CD14-positive monocyte (primary cell): Measurements from ENCODE around the gene MARK4. TPM values are rescaled to one million over a fixed set of nuclear protein-coding genes. Genes with fewer than 3 reads are reported as not detected.

ENCODE experiments used
- DNase-seq, 3 donors: peaks; one replicate each; pipeline ENCODE4 v3.0.0-alpha.2; 2011 to 2022
- H2AFZ ChIP-seq: 2 replicates; pipeline ENCODE4 v1.6.0; 2012; ENCODE audit warnings: mild to moderate bottlenecking, low read depth, low read length, inconsistent platforms; ENCODE audit not compliant: insufficient read depth, poor library complexity, severe bottlenecking
- H3K27ac ChIP-seq, 2 donors: 1 replicate in 1 of 2; 2 replicates in 1 of 2; pipeline ENCODE4 v1.5.1; 2012 to 2013; ENCODE audit warnings: low read length in 2 of 2, control low read depth in 1 of 2, inconsistent platforms in 1 of 2, low read depth in 1 of 2, mild to moderate bottlenecking in 1 of 2
- H3K27me3 ChIP-seq, 2 donors: one replicate each; pipeline versions ENCODE4 v1.6.0 to v1.6.1; 2011 to 2013; ENCODE audit warnings: low read length in 2 of 2; ENCODE audit not compliant: control insufficient read depth in 2 of 2, insufficient read depth in 2 of 2
- H3K36me3 ChIP-seq, 2 donors: replicated peaks in 1 of 2; 1 replicate in 1 of 2; 2 replicates in 1 of 2; pipeline versions ENCODE4 v1.5.1 to v1.6.1; 2012 to 2013; ENCODE audit warnings: low read length in 2 of 2, control low read depth in 1 of 2, inconsistent platforms in 1 of 2, mild to moderate bottlenecking in 1 of 2; ENCODE audit not compliant: insufficient read depth in 2 of 2, control insufficient read depth in 1 of 2
- H3K4me1 ChIP-seq, 2 donors: 1 replicate in 1 of 2; 2 replicates in 1 of 2; pipeline versions ENCODE4 v1.5.1 to v1.6.1; 2012 to 2013; ENCODE audit warnings: low read length in 2 of 2, control low read depth in 1 of 2, inconsistent platforms in 1 of 2, mild to moderate bottlenecking in 1 of 2, moderate library complexity in 1 of 2; ENCODE audit not compliant: insufficient read depth in 2 of 2, control insufficient read depth in 1 of 2
- H3K4me2 ChIP-seq: replicated peaks from 2 replicates; pipeline ENCODE3; 2012; ENCODE audit warnings: low read length, moderate library complexity, mild to moderate bottlenecking; ENCODE audit not compliant: poor library complexity, severe bottlenecking; ENCODE audit errors: extremely low read depth
- H3K4me3 ChIP-seq, 3 experiments: fragments of 200-600 bp in 1 of 3; sonication (generic) in 1 of 3; replicated peaks in 1 of 3; 1 replicate in 2 of 3; 2 replicates in 1 of 3; pipeline ENCODE4 v1.5.1; 2011 to 2013; ENCODE audit warnings: low read length in 3 of 3, mild to moderate bottlenecking in 3 of 3, control low read depth in 2 of 3, low read depth in 2 of 3, inconsistent platforms in 1 of 3, moderate library complexity in 1 of 3
- H3K79me2 ChIP-seq: 2 replicates; pipeline ENCODE4 v1.6.0; 2012; ENCODE audit warnings: mild to moderate bottlenecking, control low read depth, inconsistent platforms, low read length, moderate library complexity; ENCODE audit not compliant: insufficient read depth
- H3K9ac ChIP-seq: 2 replicates; pipeline ENCODE4 v1.6.0; 2017; ENCODE audit warnings: low read length, mild to moderate bottlenecking; ENCODE audit not compliant: insufficient read depth, poor library complexity, severe bottlenecking
- H3K9me3 ChIP-seq, 2 donors: replicated peaks in 1 of 2; 1 replicate in 1 of 2; 2 replicates in 1 of 2; pipeline versions ENCODE4 v1.5.1 to v1.6.1; 2012 to 2013; ENCODE audit warnings: low read length in 2 of 2, control low read depth in 1 of 2; ENCODE audit not compliant: control insufficient read depth in 1 of 2, insufficient read depth in 1 of 2
- H4K20me1 ChIP-seq: 2 replicates; pipeline ENCODE4 v1.6.0; 2012; ENCODE audit warnings: mild to moderate bottlenecking, low read length, control low read depth, moderate library complexity; ENCODE audit not compliant: insufficient read depth
- H3K27ac Mint-ChIP-seq, 7 donors: one replicate each; pipeline ENCODE4 v1.8.0; 2020; ENCODE audit warnings: mild to moderate bottlenecking in 7 of 7, mixed read lengths in 7 of 7, moderate library complexity in 6 of 7, inconsistent platforms in 2 of 7
- H3K27me3 Mint-ChIP-seq, 3 donors: one replicate each; pipeline ENCODE4 v1.8.0; 2021 to 2022; ENCODE audit warnings: low read depth in 3 of 3, mild to moderate bottlenecking in 3 of 3, mixed read lengths in 3 of 3, moderate library complexity in 3 of 3, inconsistent platforms in 1 of 3
- H3K36me3 Mint-ChIP-seq, 2 donors: one replicate each; pipeline ENCODE4 v1.8.0; 2020; ENCODE audit warnings: mixed read lengths in 2 of 2, inconsistent platforms in 1 of 2, mild to moderate bottlenecking in 1 of 2
- H3K4me1 Mint-ChIP-seq: one replicate; pipeline ENCODE4 v1.8.0; 2020; ENCODE audit warnings: mild to moderate bottlenecking, mixed read lengths
- H3K4me3 Mint-ChIP-seq, 2 donors: one replicate each; pipeline ENCODE4 v1.8.0; 2020; ENCODE audit warnings: mild to moderate bottlenecking in 2 of 2, mixed read lengths in 2 of 2, moderate library complexity in 1 of 2
- H3K9me3 Mint-ChIP-seq, 7 donors: one replicate each; pipeline ENCODE4 v1.8.0; 2020 to 2022; ENCODE audit warnings: mixed read lengths in 7 of 7, mild to moderate bottlenecking in 6 of 7, moderate library complexity in 6 of 7, inconsistent platforms in 2 of 7
- WGBS: methylation state at CpG from one replicate; pipeline ENCODE4 v1.1.5; 2013; ENCODE audit warnings: missing lambda C conversion rate; ENCODE audit not compliant: insufficient coverage; 5-methylcytosine and 5-hydroxymethylcytosine counted together
- intact Hi-C, 2 donors: fragments of 100-400 bp; cut with micrococcal nuclease; formaldehyde crosslinking; loops; one replicate each; pipeline versions ENCODE4 v1.15.0 to v1.15.1; 2023
- polyA plus RNA-seq, 3 donors: library from polyadenylated mRNA; depleted of rRNA in 1 of 3; unstranded in 2 of 3; stranded (reverse) in 1 of 3; fragments of 300-500 nt in 2 of 3; fragments of >200 nt in 1 of 3; fragmentation: Illumina TruSeq in 2 of 3; gene quantifications; 1 replicate in 2 of 3; 2 replicates in 1 of 3; pipeline ENCODE4 v1.2.3, GENCODE V29; 2012 to 2021
- TF ChIP-seq, protein P1 (sequence below): fragments of 200-600 bp; IDR thresholded peaks from one replicate; pipeline ENCODE4 v1.8.0; 2022; ENCODE audit warnings: antibody characterized with exemption, mild to moderate bottlenecking

MARK4 gene
- polyA plus RNA-seq, 3 donors: 0.59 to 18.4 (median 0.69) TPM

- peaks cover 0 to 2% of the 10 kb centered on the region in 2 donors for H3K27me3 ChIP-seq
- peaks cover 12 to 20% (median 14%) of the 10 kb centered on the region in 3 donors for H3K27me3 Mint-ChIP-seq
- no peak within 1 kb of the TSS for H3K4me3 ChIP-seq
- H3K27ac Mint-ChIP-seq: peak within 1 kb of the TSS in 3 of 7 donors; percentile 2 to 63 (median 17)
- no peak within 1 kb of the TSS for H3K9ac ChIP-seq
- peak within 1 kb of the TSS in 1 of 2 donors; percentile 31 for H3K4me3 Mint-ChIP-seq
- H3K4me1 Mint-ChIP-seq: peaks cover 18% of the 10 kb centered on the region
- H3K36me3 ChIP-seq: no peaks in the 10 kb centered on the region
- intact Hi-C loops: no loop called here
- peaks cover 9 to 11% of the 10 kb centered on the region in 2 donors for H3K4me1 ChIP-seq
- TF ChIP-seq, protein P1, sequence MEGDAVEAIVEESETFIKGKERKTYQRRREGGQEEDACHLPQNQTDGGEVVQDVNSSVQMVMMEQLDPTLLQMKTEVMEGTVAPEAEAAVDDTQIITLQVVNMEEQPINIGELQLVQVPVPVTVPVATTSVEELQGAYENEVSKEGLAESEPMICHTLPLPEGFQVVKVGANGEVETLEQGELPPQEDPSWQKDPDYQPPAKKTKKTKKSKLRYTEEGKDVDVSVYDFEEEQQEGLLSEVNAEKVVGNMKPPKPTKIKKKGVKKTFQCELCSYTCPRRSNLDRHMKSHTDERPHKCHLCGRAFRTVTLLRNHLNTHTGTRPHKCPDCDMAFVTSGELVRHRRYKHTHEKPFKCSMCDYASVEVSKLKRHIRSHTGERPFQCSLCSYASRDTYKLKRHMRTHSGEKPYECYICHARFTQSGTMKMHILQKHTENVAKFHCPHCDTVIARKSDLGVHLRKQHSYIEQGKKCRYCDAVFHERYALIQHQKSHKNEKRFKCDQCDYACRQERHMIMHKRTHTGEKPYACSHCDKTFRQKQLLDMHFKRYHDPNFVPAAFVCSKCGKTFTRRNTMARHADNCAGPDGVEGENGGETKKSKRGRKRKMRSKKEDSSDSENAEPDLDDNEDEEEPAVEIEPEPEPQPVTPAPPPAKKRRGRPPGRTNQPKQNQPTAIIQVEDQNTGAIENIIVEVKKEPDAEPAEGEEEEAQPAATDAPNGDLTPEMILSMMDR: no peak
- H3K79me2 ChIP-seq: no peaks in the 10 kb centered on the region
- 83% methylated on average over 13 of the region's 17 CpGs for WGBS
- DNase-seq: no peak
- H3K9me3 Mint-ChIP-seq: peaks cover 0 to 2% (median 0%) of the 10 kb centered on the region in 7 donors
- no peak within 1 kb of the TSS for H3K27ac ChIP-seq
- no peak within 1 kb of the TSS for H2AFZ ChIP-seq
- no peak within 1 kb of the TSS for H3K4me2 ChIP-seq
- no peaks in the 10 kb centered on the region for H4K20me1 ChIP-seq
- no peaks in the 10 kb centered on the region for H3K9me3 ChIP-seq
- H3K36me3 Mint-ChIP-seq: no peaks in the 10 kb centered on the region
Observed at GRCh38 chr19:45245334-45245787, 5.7 kb upstream of the MARK4 start, which contains the start of gene EXOC3L2. Gene EXOC3L2, minus strand, starts transcription at chr19:45245407. Its CDS starts 6,362 bp downstream, at chr19:45239045.

DNA sequence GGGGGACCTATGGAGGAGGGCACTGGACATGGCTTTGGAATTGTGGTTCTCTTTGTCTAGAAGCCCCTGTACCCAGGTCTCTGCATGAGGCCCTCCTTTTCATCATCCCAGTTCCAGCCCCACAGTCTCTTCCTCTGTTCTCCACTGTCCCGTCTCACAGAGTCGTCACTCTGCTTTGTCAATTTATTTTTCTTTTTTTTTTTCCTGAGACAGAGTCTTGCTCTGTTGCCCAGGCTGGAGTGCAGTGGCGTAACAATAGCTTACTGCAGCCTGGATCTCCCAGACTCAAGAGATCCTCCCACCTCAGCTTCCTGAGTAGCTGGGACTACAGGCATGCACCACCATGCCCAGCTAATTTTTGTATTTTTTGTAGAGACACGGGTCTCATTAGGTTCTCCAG, 5.2 kb upstream of the MARK4 start:
- 74% methylated on average over 3 of the region's 4 CpGs for WGBS
- Mint-ChIP-seq H3K4me1 (peaks cover 21% of the 10 kb centered on the region), H3K27me3 (peaks cover 12 to 20% (median 14%) of the 10 kb centered on the region in 3 donors), H3K27ac (peak overlapping the region in 1 of 7 donors; percentile 63), H3K36me3 (no peaks in the 10 kb centered on the region), H3K4me3 (no peak overlapping the region), H3K9me3 (peaks cover 0 to 2% (median 0%) of the 10 kb centered on the region in 7 donors)
- no peaks in the 10 kb centered on the region for H4K20me1 ChIP-seq
- intact Hi-C loops: no loop called here
- TF ChIP-seq, protein P1: no peak
- peaks cover 13 to 16% of the 10 kb centered on the region in 2 donors for H3K4me1 ChIP-seq
- peaks cover 0 to 2% of the 10 kb centered on the region in 2 donors for H3K27me3 ChIP-seq
- H3K9me3 ChIP-seq: no peaks in the 10 kb centered on the region
- DNase-seq: no peak
- H3K9ac ChIP-seq: no peak overlapping the region
- H3K27ac ChIP-seq: no peak overlapping the region
- no peak overlapping the region for H3K4me2 ChIP-seq
- H3K79me2 ChIP-seq: no peaks in the 10 kb centered on the region
- H3K36me3 ChIP-seq: no peaks in the 10 kb centered on the region
- H3K4me3 ChIP-seq: no peak overlapping the region
- no peak overlapping the region for H2AFZ ChIP-seq
